IPS-11a (cell line): ENCODE measurements around the gene LDLRAD4.

Source experiments
- H3K4me3 ChIP-seq: one replicate; pipeline ENCODE4 v1.5.1; 2013; ENCODE audit warnings: low read depth, low read length, control low read depth

LDLRAD4 gene

DNA sequence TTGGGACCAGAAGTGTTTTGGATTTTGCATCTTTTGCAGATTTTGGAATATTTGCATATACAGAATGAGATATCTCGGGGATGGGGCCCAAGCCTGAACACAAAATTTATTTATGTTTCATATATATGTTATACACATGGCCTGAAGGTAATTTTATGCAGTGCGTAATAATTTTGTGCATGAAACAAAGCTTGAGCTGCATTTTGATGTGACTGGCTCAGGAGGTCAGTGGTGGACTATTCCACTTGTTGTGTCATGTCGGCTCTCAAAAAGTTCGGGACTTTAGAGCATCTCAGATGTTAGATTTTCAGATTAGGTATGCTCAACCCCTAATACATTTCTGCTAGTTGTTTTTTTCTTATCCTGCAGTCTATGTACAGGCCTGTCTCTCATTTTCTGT is 362.4 kb downstream of the LDLRAD4 start:
- no peak overlapping the region for H3K4me3 ChIP-seq

DNA sequence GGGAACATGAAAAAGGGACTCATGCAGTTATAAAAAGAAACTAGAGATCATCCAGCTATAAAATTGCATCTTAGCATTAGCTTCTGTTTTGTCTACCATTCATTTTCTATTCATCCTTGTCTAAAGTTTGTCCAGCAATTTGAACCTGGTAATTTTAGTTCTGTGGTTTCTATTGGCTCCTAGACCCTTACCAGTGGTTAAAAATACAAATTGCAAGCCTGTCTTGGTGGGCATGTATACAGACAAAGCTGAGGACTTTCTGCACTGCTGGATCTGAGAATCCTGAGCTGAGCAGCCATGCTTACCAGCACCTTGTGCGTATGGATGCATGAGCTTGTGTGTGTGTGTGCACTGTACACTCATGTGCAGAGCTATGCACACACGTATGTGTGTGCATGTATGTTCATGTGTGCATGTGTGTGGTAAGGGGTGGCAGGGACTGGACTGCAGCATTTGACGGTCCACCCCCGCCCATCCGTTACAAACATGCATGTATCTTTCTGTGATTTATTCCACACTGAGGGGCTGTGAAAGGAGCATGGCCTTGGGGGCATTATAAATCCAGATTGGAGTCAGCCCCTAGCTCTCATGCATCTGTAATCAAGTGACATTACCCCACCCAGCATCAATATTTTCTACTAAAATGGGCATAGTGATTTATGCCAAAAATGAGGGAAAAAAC is 363.1 kb downstream of the LDLRAD4 start:
- no peak overlapping the region for H3K4me3 ChIP-seq

DNA sequence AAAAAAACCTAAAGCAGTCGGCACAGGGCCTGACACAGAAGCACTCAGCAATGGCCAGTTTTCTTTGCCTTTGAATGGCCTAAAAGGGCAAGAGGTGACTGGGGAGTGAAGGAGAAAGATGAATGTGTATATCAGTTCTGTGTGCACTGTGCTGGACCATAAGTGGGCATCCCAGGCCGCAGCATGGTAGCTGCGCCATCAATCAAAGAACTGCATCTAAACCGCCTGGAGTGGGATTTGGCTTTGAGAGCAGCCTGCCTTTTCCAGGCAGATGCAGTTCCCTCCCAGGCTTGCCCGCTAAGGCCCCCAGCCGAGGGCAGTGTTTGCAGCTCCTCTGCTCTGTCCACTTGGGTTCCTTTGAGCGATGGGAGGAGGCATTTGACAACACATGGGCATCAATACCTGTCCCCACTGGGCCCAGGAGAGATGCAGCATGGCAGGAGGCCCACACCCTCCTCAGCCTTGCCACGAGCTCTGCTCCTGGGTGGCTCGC is 363.7 kb downstream of the LDLRAD4 start:
- no peak overlapping the region for H3K4me3 ChIP-seq

DNA sequence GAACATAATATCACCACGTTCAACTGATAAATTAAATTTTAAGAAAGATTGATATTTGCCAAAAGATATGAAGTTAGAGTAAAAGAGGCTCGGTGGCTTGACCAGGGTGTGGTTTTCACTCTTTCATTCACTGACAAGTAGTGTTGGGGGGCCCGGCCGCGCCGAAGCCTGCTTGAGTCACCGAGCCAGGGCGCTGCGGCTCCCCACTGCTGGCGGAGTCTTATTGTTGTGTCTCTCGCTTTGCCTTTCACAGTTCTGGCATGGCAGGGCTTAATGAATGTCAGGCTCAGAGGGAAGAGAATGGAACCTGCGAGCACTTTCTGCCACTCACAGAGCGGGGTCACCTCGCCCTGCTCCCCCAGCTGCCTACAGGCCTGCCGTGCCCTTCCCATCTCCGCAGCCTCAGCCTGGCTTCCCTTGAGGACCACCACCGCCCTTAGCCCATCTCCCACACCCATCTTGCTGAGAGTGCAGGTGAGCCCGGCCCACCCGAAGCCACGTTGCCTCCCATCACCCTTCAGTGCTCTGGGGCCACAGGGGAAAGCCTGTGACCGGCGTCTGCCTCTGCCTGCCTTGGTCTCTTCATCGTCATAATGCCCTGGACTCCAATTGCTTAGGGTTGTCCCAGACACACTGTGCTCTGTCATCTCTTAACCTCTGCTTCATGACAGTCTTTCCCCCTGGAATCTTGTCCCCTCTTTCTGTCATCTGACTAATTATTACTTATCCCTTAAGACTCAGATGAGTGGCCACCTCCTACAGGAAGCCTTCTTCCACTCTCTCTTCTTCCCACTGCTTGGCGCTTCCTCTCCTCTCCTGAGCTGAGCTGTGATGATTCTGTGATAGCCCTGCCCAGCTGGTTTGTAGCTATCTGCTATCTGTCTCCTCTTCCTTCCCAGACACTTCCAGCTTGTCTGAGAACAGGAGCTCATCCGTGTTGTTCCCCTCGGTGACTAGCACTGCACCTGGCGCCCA is 365.3 kb downstream of the LDLRAD4 start:
- no peak overlapping the region for H3K4me3 ChIP-seq

DNA sequence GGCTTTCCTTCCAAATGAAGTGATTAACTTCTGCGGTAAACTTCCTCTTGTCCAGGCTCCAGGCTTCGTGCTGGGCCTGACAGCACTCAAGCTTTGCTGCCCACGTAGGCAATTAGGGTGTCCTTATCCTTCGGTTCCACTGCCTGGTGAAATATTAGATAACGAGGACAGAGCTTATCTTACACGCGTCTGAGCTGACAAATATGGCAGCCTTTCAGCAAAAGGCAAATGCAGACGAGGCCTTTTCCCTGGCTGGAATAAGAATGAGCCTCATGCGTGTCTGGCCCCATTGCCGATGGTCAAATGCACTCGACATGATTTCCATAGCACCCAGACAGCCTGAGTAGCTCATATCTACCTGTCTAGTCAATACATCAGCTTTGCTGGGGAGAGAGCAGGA is 366.3 kb downstream of the LDLRAD4 start:
- H3K4me3 ChIP-seq: no peak overlapping the region

DNA sequence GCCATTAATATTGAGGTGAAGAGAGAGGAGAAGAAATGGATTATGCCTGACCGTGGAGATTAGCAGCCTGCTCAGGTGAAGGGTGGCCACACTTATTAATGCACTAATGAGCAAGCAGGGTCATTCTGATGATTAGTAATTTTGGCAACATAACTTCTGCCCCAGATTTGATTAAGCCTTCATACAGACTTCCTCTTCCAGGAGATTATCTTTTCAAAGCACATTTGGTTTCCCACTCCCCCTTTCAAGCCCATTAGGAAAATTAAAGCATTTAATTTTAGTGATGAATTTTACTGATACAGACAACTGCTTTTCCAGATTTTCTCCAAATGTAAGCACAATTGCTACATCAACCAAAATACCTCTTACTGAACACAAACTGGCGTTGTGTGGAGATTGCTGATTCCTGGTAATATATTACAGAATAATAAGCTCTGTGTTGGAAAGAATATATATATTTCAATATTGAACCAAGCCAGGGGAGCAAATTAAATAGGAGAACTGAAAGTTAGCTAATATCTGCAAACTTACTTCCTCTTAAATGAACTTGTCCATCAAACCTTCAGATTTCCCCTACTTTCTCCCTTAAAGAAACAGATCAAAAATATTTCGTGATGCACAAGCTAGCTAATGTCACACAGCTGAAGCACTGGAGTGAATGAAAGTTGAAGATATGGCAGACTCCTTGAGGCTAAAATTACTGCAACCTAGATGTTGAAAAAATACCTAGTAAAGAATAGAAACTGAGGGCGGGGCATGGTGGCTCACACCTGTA is 367.0 kb downstream of the LDLRAD4 start:
- H3K4me3 ChIP-seq: no peak overlapping the region

DNA sequence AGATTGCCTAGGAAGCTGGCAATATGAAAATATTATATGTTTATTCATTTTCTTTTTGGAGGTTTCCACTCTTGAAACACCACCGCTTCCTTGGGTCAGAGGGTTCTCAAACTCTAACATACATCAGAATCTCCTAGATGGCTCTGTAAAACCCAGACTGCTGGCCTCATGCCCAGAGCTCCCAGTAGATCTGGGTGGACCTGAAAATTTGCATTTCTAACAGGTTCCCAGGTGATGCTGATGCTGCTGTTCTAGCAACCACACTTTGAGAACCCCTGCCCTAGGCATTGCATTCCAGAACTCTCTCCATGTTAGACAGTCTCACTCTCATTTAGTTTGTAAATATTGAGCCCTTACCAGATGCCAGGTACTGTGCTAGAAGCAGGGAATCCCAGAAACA is 368.4 kb downstream of the LDLRAD4 start:
- no peak overlapping the region for H3K4me3 ChIP-seq

DNA sequence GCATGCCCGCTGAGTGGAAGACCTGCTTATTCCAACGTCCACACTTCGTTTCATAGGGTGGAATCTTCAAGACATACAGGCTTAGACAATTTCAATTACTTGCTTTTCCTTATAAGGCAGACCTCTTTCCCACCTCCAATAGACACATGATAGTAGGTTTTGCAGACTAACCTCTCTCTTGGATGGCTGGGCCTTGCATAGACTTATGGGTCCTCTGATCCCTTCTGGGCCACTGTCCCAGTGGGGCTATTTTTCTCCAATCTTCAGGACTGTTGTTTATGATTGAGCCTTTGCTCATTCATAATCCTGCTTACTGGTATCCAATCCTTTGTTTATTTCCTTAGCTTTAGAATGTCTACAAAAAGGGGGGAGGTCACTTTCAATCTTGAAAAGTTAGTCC is 368.9 kb downstream of the LDLRAD4 start:
- H3K4me3 ChIP-seq: no peak overlapping the region

DNA sequence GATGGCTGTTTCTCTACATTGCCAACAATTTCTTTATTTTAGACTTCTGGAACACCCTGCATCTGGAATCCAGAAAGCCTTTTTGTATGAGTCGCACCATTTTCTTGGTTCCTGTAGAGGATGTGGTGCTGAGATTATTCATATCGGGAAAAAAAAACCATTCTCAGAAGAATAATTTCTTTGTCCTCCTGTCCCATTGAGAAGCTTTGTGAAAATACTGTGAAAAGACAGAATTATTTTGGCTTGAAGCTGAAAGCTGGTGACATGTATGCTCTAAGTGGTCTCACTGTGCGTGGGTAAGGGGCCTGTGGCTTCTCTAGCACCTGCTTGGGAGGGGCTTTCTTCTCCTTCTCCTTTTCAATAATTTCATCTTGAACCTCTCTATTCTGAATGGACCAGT is 369.4 kb downstream of the LDLRAD4 start:
- H3K4me3 ChIP-seq: no peak overlapping the region

DNA sequence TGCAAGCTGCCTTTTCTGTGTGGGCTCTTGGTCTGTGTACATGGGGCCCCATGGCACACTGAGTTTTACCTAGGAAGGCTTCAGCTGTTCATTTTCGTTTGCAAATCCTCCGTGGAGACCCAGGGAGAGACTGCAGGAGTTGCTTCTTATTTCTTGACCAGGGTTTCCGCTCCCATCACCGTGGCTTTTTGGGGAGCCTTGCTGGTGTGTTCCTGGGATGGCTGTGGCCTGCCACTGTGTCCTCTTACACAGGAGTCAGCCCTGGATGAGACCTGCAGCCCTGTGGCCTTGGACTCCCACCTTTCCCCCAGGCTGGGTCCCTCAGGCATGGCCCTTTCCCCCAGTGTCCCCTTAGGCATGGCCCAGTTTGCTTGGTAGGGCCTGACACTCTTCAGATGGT is 370.8 kb downstream of the LDLRAD4 start:
- H3K4me3 ChIP-seq: no peak overlapping the region

DNA sequence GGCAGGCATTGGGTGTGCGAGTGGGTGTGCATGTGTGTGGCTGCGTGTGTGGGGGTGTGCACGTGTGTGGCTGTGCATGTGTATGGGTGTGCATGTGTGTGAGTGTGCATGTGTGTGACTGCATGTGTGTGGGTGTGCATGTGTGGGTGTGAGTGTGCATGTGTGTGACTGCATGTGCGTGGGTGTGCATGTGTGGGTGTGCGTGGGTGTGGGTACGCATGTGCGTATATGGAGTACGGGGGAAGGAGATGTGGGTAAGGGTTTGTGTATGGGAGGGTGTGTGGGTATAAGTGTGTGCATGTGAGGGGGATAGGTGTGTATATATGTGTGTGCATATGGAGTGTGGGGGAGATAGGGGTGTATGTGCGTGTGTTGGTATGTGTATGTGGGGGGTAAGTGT is 371.4 kb downstream of the LDLRAD4 start:
- H3K4me3 ChIP-seq: no peak overlapping the region

DNA sequence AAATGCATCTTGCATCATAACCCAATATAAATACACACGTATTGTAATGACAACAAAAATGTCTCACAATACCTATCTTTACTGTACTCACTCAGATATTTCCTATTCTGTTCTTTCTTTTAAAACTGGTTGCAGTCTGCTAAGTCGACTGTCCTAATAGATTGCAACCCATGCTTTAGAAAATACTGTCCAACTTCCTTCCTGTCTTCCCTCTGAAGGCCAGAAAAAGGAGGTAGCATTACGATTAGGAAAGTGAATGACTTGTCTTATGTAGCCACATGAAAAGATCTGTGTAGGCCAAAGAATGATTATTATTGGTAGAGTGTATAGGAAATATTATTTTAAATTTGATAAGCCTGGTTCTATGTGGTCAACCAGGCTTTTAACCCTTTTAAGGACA is 373.7 kb downstream of the LDLRAD4 start:
- no peak overlapping the region for H3K4me3 ChIP-seq

DNA sequence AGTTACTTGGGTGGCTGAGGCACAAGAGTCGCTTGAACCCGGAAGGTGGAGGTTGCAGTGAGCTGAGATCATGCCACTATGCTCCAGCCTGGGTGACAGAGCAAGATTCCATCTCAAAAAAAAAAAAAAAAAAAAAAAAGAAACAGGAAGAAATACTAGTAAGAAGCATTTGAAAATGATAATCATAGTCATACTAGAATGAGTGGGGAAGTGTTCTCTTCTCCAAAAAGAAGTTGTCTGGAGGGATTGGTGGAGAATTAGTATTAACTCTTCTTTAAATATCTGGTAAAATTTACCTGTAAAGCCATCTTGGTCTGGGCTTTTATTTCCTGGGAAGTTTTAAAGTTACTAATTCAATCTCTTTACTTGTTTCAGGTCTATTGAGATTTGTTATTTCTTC is 376.0 kb downstream of the LDLRAD4 start:
- H3K4me3 ChIP-seq: no peak overlapping the region

DNA sequence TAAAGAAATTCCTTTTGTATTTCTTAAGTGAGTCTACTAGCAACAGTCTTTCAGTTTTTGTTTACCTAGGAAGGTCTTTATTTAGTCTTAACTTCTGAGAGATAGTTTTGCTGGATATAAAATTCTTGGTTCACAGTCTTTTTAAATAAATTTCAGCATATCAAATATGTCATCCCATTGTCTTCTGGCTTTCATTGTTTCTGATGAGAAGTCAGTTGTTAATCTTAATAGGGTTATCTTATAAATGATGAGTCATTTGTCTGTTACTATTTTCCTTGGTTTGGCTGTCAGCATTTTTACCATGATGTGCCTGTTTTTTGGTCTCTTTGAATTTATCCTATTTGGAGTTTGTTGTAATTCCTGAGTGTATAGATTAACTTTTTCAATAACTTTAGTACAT is 378.5 kb downstream of the LDLRAD4 start:
- H3K4me3 ChIP-seq: no peak overlapping the region

DNA sequence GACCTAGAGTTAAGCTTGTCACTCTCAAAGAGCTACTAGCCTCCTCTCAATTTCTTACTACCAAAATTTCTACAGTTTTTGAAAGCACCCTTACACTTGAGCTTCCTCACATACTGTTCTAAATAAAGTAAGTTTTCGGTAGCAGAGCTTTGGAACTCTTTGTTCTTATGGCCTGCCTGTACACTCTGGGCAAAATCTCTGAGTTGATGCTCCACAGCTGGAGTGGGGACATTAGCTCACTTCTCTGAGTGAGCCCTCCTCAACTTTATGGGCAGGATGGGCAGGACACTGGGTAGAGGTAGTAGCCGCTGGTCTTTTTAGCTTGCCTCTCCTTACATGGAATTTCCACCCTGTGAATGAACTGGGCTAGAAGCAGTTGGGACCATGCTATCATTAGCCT is 380.0 kb downstream of the LDLRAD4 start:
- H3K4me3 ChIP-seq: no peak overlapping the region

DNA sequence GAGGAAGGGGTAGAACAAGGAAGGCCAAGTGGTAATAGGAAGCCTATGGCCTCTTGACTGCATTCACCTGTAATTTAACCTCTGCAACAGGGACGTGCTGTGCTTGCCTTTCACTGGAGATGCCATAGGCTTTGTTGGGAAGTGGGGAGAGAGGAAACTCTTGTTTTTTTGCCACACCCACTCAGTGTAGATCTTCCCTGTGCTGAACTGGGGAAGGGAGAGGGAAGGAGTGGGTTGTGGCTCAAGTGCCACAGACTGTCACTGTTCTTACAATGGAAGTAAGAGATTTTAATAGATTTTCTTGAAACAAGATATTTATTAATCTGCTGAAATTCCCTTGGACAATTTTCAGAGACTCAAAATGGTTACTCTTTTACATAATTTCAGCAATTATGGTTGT is 380.5 kb downstream of the LDLRAD4 start:
- H3K4me3 ChIP-seq: no peak overlapping the region

DNA sequence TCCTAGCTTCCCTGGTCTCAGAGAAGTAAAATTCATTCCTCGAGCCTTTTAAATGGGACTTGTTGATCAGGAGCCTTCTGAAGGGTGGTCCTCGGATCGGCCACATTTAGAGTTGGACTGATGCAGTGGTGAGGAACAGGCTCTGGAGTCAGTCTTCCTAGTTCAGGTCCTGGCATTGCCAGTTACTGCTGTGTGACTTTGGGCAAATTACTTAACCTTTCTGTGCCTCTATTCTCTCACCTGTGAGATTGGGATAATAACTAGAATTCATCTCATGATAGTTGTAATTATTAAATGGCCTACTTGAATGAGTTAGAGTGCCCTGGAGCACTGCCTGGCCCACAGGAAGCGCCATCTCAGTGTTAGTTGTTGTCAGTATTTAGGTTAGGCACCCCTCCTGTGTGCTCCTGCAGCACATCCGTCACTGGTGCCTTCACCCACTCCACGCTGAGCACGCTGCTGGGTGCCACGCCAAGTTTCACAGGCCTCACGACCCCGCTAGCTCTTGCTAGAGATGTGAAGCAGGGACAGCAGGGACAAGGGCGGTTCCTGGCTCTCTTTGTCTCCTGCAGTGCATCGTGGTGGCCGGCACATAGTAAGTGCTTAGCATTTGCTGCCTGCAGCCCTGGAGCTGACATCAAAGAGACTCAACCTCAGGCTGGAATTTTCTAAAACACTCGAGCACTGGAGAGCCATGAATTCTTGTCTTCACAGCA is 384.9 kb downstream of the LDLRAD4 start:
- H3K4me3 ChIP-seq: no peak overlapping the region

DNA sequence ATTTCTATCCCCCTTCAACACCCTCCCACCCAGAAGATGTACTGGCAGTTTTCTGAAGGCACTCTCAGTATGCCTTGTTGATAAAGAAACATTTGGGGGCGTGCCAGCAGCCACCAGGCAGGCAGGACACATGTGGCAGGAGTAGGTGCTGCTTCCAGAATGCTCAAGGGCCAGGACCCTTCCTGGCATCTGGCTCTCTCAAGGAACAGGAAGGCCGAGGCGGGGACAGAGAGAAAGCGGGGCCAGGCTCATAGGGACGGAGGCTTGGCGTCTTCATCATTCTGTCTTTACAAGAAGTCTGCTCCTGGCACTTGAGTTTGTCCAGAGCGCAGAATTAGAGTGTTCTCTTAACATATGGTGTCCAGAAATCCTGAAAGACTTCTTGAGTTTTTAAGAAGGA is 386.2 kb downstream of the LDLRAD4 start:
- H3K4me3 ChIP-seq: no peak overlapping the region

DNA sequence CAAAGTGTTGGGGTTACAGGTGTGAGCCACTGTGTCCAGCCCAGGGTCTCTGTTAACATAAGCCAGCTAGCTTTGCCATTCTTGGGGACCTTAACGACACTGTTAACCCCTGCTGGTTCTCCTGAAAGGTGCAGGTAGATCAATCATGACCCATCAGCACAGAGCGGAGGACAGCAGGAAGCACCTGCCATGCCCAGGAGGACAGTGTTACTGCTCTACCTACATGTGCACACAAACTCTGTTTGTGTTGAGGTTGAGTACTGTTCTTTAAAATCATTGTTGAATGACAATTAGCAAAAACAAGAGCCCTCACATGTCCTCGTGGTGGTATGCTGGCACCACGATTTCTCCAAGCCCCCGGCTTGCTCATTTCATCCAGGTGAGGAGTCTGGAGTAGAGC is 386.9 kb downstream of the LDLRAD4 start:
- no peak overlapping the region for H3K4me3 ChIP-seq

DNA sequence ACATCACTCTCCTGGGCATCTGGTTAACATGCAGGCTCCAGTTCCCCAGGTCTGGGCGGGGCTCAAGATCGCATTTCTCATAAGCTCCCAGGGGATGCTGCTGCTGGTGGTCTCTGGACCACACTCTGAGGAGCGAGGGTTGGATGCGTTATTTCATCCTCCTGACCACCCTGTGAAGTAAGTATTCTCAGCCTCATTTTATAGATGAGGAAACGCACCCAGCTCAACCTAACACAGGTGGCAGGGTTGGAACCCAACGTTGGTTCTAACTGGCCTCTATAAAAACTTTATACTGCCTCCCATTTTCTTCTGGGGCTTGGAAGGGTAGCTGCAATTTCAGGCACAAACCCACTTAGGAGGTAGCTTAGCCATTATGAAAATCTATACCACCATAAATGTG is 387.3 kb downstream of the LDLRAD4 start:
- H3K4me3 ChIP-seq: no peak overlapping the region
